ENCODE data around the gene PRDM10. TPM values are rescaled to one million over a fixed set of nuclear protein-coding genes. Genes with fewer than 3 reads are reported as not detected.

Gene PRDM10
- total RNA-seq, 4 donors from 2014 or later, result 7.2 to 13.4 (median 8.1) TPM

GRCh38 chr11:130042093-130042591 is 39.5 kb upstream of the PRDM10 start:
- DNase-seq (ENCODE audit: low spot score) (no peak), ATAC-seq (ENCODE audit: low FRiP score) (no peak)
- TF ChIP-seq CTCF (IDR thresholded peaks at IDR 0.05), result no peak

- TF ChIP-seq CTCF (IDR thresholded peaks at IDR 0.05), result no peak
- DNase-seq (ENCODE audit: low spot score), result no peak
- ATAC-seq (ENCODE audit: low FRiP score), result no peak
Measured at GRCh38 chr11:130040281-130040940, 37.8 kb upstream of the PRDM10 start.

GRCh38 chr11:130037881-130038585 is 35.4 kb upstream of the PRDM10 start:
- DNase-seq (ENCODE audit: low spot score) (no peak), ATAC-seq (ENCODE audit: low FRiP score) (no peak)
- no peak for TF ChIP-seq CTCF (IDR thresholded peaks at IDR 0.05)

GRCh38 chr11:130037058-130037457 is 34.4 kb upstream of the PRDM10 start:
- no peak for TF ChIP-seq CTCF (IDR thresholded peaks at IDR 0.05)
- DNase-seq (ENCODE audit: low spot score) (no peak), ATAC-seq (ENCODE audit: low FRiP score) (no peak)

- no peak for DNase-seq (ENCODE audit: low spot score)
- no peak for ATAC-seq (ENCODE audit: low FRiP score)
- no peak for TF ChIP-seq CTCF (IDR thresholded peaks at IDR 0.05)
Measured at GRCh38 chr11:130034236-130034635, 31.6 kb upstream of the PRDM10 start.

GRCh38 chr11:130032931-130033330 is 30.3 kb upstream of the PRDM10 start:
- DNase-seq (ENCODE audit: low spot score), result no peak
- no peak for TF ChIP-seq CTCF (IDR thresholded peaks at IDR 0.05)
- ATAC-seq (ENCODE audit: low FRiP score), result no peak

GRCh38 chr11:130031945-130032344 is 29.3 kb upstream of the PRDM10 start:
- no peak for DNase-seq (ENCODE audit: low spot score)
- no peak for ATAC-seq (ENCODE audit: low FRiP score)
- TF ChIP-seq CTCF (IDR thresholded peaks at IDR 0.05), result no peak

Measured in omental fat pad (tissue), 4 donors.